Sigmoid colon (tissue), 4 donors: ENCODE data around the gene ME3.

Experiments
- CTCF ChIP-seq, 4 experiments: fragments of 450-650 bp in 3 of 4; fragments of 200-600 bp in 1 of 4; IDR thresholded peaks; one replicate each; pipeline ENCODE4 v1.5.1; 2016 to 2019; ENCODE audit warnings: antibody characterized with exemption in 4 of 4, mild to moderate bottlenecking in 3 of 4, moderate library complexity in 2 of 4
- EP300 ChIP-seq, 4 donors: sonication (generic); formaldehyde crosslinking; IDR thresholded peaks; one replicate each; pipeline ENCODE4 v1.6.1; 2017; ENCODE audit warnings: antibody characterized with exemption in 4 of 4
- POLR2A ChIP-seq, 2 donors: fragments of 450-650 bp; IDR thresholded peaks; one replicate each; pipeline ENCODE4 v1.6.1; 2016; ENCODE audit warnings: antibody characterized with exemption in 2 of 2, mild to moderate bottlenecking in 2 of 2, moderate library complexity in 2 of 2
- POLR2AphosphoS5 ChIP-seq, 4 donors: sonication (generic); formaldehyde crosslinking; IDR thresholded peaks; one replicate each; pipeline ENCODE4 v1.6.1; 2017; ENCODE audit warnings: antibody characterized with exemption in 4 of 4

- TF ChIP-seq CTCF (IDR thresholded peaks at IDR 0.05) (no peak), POLR2AphosphoS5 (IDR thresholded peaks at IDR 0.05) (no peak), POLR2A (IDR thresholded peaks at IDR 0.05) (no peak), EP300 (IDR thresholded peaks at IDR 0.05) (no peak)
Measured at GRCh38 chr11:86625544-86625943, 46.9 kb downstream of the ME3 start.
